Prostate gland (tissue), 2 donors: Measurements from ENCODE around the gene FIP1L1. TPM values are rescaled to one million over a fixed set of nuclear protein-coding genes. Genes with fewer than 3 reads are reported as not detected.

ENCODE experiments used
- DNase-seq: peaks from one replicate; pipeline ENCODE4 v3.0.0-alpha.2; 2019; ENCODE audit warnings: low spot score
- H3K27ac ChIP-seq, 2 donors: fragments of 200-600 bp; sonication (generic); 2 replicates each; pipeline ENCODE4 v1.5.1; 2017 to 2019
- H3K27me3 ChIP-seq: fragments of 200-600 bp; sonication (generic); replicated peaks from 2 replicates; pipeline ENCODE4 v1.5.1; 2019; ENCODE audit not compliant: insufficient read depth
- H3K36me3 ChIP-seq, 2 donors: fragments of 200-600 bp; sonication (generic); 1 replicate in 1 of 2; 2 replicates in 1 of 2; pipeline versions ENCODE4 v1.5.1 to v1.8.1; 2017 to 2019
- H3K4me1 ChIP-seq: fragments of 200-600 bp; sonication (generic); replicated peaks from 2 replicates; pipeline ENCODE4 v1.5.1; 2019
- H3K4me3 ChIP-seq, 2 donors: fragments of 200-600 bp; sonication (generic); 2 replicates each; pipeline ENCODE4 v1.5.1; 2017 to 2019
- H3K9me3 ChIP-seq: fragments of 200-600 bp; sonication (generic); 2 replicates; pipeline ENCODE4 v1.5.1; 2017
- POLR2A ChIP-seq: fragments of 450-650 bp; IDR thresholded peaks from one replicate; pipeline ENCODE4 v1.6.1; 2016; ENCODE audit warnings: antibody characterized with exemption, mild to moderate bottlenecking
- POLR2AphosphoS5 ChIP-seq: sonication (generic); formaldehyde crosslinking; IDR thresholded peaks from one replicate; pipeline ENCODE4 v1.6.1; 2017; ENCODE audit warnings: antibody characterized with exemption
- WGBS: methylation state at CpG from one replicate; pipeline ENCODE4 v1.1.5; 2018; 5-methylcytosine and 5-hydroxymethylcytosine counted together
- intact Hi-C: fragments of 100-400 bp; cut with DNase I; formaldehyde crosslinking; loops from one replicate; pipeline ENCODE4 v1.14.2; 2022
- total RNA-seq, 2 donors: library from RNA; depleted of rRNA; stranded (reverse); fragments of >200 nt; gene quantifications; one replicate each; pipeline ENCODE4 v1.1.0, GENCODE V29; 2016
- TF ChIP-seq, protein P1 (sequence below), 4 experiments: fragments of 200-600 bp in 2 of 4; fragments of 450-650 bp in 2 of 4; sonication (generic) in 2 of 4; IDR thresholded peaks; 1 replicate in 3 of 4; 2 replicates in 1 of 4; pipeline ENCODE4 v1.5.1; 2016 to 2019; ENCODE audit warnings: antibody characterized with exemption in 4 of 4, mild to moderate bottlenecking in 2 of 4, moderate library complexity in 2 of 4

The FIP1L1 gene
- total RNA-seq, 2 donors from 2014 or later, result 41.0 to 63.5 TPM

DNA sequence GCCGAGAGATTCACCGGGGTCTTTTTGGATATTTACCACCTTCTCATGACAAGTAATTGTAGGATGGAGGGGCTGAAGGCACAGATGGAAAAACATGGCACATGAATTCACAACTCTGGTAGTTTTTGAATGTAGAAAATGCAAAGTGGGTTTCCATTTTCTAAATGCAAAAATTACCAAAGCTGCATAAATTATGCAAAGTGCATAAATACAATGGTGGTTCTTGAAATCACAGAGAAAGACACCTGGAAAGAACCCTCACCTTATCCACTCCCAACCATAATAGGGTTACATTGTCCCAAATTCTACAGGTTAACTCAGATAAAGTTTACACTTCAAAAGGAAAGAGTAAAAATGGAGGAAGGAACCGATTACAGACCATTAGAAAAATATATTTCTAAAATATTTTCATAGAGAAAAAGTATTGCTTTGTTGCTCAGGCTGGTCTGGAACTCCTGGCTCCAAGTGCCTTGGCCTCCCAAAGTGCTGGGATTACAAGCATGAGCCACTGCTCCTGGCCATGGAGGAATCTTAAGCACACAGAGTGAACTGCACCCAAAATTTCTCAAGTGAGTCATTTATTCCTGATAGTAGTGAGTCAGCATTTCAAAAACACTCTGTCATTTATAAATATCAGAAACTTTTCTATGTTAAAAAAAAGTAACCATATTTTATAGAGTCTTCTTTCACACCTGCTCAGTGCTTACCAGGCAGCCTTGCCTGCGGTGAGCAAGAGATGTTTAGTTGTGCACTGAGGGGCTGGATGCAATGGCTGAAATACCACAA is 101.4 kb downstream of the FIP1L1 start:
- no peaks in the 10 kb centered on the region for H3K9me3 ChIP-seq
- no peaks in the 10 kb centered on the region for H3K4me1 ChIP-seq
- H3K27ac ChIP-seq, result no peak overlapping the region
- intact Hi-C loops, result no loop called here
- WGBS, result 96% methylated on average over 4 of the region's 4 CpGs
- no peak overlapping the region for H3K4me3 ChIP-seq
- H3K36me3 ChIP-seq, result no peaks in the 10 kb centered on the region
- H3K27me3 ChIP-seq, result no peaks in the 10 kb centered on the region
- TF ChIP-seq POLR2AphosphoS5, result no peak
- no peak for TF ChIP-seq POLR2A
- TF ChIP-seq, protein P1, sequence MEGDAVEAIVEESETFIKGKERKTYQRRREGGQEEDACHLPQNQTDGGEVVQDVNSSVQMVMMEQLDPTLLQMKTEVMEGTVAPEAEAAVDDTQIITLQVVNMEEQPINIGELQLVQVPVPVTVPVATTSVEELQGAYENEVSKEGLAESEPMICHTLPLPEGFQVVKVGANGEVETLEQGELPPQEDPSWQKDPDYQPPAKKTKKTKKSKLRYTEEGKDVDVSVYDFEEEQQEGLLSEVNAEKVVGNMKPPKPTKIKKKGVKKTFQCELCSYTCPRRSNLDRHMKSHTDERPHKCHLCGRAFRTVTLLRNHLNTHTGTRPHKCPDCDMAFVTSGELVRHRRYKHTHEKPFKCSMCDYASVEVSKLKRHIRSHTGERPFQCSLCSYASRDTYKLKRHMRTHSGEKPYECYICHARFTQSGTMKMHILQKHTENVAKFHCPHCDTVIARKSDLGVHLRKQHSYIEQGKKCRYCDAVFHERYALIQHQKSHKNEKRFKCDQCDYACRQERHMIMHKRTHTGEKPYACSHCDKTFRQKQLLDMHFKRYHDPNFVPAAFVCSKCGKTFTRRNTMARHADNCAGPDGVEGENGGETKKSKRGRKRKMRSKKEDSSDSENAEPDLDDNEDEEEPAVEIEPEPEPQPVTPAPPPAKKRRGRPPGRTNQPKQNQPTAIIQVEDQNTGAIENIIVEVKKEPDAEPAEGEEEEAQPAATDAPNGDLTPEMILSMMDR (IDR thresholded peaks at IDR 0.05), result no peak
- DNase-seq, result no peak

DNA sequence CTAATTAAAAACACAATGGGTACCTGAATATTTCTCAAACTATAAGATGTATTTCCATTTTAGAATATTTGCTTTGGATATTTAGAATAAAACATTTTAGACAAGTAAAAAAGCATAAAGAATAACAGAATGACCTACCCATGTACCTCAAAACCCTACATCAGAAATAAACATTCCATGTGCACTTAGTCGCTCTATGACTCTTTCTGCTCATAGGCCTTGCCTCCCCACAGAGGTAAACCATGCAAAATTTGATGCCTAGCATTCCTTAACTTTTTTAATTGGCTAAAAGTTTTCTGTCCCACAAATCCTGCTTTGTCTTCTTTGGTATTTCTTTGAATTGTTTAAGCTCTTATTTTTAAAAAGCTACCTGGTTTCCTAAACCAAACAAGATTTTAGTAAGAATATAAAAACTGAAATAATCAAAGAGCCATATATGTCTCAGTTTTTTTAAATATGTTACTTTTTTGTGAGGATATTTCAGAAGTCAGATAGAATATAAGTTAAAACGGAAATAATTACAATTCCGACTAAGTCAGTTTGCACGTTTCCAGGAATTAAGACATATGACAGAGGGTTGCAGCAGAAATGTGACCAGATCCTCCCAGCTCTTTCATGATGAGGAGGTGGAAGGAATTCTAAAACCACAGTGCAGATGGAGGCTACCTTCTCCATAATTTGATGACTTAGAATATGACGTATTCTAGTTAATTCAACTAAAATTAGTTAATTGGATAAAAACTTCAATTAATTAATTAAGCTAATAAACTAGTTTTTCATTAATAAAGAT is 102.5 kb downstream of the FIP1L1 start:
- H3K27me3 ChIP-seq, result no peaks in the 10 kb centered on the region
- TF ChIP-seq, protein P1 (IDR thresholded peaks at IDR 0.05), result no peak
- TF ChIP-seq POLR2A (no peak), POLR2AphosphoS5 (no peak)
- DNase-seq, result no peak
- intact Hi-C loops, result loop anchor here (10.0 kb wide), 1 partner anchor 745 kb away; the partner anchor contains the start of gene PDGFRA
- H3K9me3 ChIP-seq, result no peaks in the 10 kb centered on the region
- H3K36me3 ChIP-seq, result no peaks in the 10 kb centered on the region
- no peak overlapping the region for H3K4me3 ChIP-seq
- no peaks in the 10 kb centered on the region for H3K4me1 ChIP-seq
- WGBS, result 94% methylated on average over 5 of the region's 5 CpGs
- H3K27ac ChIP-seq, result no peak overlapping the region

DNA sequence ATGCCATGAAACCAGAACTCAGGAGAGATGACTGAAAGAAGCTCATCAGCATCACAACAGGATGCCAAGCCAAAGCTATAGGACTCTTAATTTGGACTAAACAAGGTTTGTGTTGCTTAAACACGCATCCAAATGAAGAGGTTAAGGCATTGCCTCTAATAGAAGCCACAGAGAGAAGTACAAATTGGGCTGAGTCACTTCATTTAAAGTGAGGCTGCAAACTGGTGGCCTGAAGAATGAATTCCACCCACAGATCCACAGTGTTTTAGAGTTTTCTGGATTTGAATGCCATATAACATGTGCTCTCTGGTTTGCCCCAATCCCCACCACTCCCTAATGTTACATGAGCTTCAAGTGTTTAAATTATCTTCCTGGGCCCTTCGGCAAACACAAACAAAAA is 103.5 kb downstream of the FIP1L1 start:
- WGBS, result 88% methylated on average over 2 of the region's 2 CpGs
- Histone ChIP-seq H3K27me3 (no peaks in the 10 kb centered on the region), H3K27ac (no peak overlapping the region), H3K4me1 (peaks cover 4% of the 10 kb centered on the region), H3K36me3 (no peaks in the 10 kb centered on the region), H3K9me3 (no peaks in the 10 kb centered on the region), H3K4me3 (no peak overlapping the region)
- TF ChIP-seq, protein P1 (IDR thresholded peaks at IDR 0.05), result no peak
- no peak for TF ChIP-seq POLR2AphosphoS5
- TF ChIP-seq POLR2A, result no peak
- intact Hi-C loops, result loop anchor here (10.0 kb wide), 1 partner anchor 744 kb away; the partner anchor contains the start of gene PDGFRA
- no peak for DNase-seq

DNA sequence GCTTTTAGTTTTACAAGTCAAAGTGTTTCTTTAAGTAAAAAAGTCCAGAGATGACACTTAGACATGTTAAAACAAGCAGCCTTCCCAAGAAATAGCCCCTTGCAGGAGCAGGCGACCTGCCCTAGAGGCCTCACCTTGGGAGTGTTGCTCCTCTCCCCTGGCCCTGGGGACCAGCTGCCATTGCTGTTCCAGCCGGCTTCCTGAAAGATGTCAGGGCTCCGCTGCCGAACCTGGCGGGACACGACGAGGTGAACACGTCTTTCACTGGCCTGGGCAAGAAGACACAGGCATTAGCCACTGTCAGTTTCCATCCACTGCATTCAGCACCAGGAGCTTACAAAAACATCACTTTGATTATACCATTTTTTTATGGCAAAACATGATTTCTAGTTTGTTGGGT is 104.1 kb downstream of the FIP1L1 start:
- 87% methylated on average over 8 of the region's 8 CpGs for WGBS
- DNase-seq, result no peak
- no peak overlapping the region for H3K4me3 ChIP-seq
- H3K9me3 ChIP-seq, result no peaks in the 10 kb centered on the region
- intact Hi-C loops, result loop anchor here (10.0 kb wide), 1 partner anchor 743 kb away; the partner anchor contains the start of gene PDGFRA
- no peak overlapping the region for H3K27ac ChIP-seq
- TF ChIP-seq, protein P1 (IDR thresholded peaks at IDR 0.05), result no peak
- TF ChIP-seq POLR2A, result no peak
- TF ChIP-seq POLR2AphosphoS5, result no peak
- H3K27me3 ChIP-seq, result no peaks in the 10 kb centered on the region
- H3K36me3 ChIP-seq, result no peaks in the 10 kb centered on the region
- H3K4me1 ChIP-seq, result peaks cover 4% of the 10 kb centered on the region
